Stimulated activated CD8-positive, alpha-beta memory T cell treated with anti-CD3 and anti-CD28 coated beads, Interleukin-7, amount 100 ng/mL, for 48 hours (primary cell): ENCODE results near the gene HASPIN.
A peak's percentile ranks its signal among the peaks of the same experiment; 100 is the strongest.

Experiments used
- DNase-seq, 2 donors: peaks; one replicate each; pipeline ENCODE4 v3.0.0-alpha.2; 2020; ENCODE audit warnings: low read depth in 1 of 2; ENCODE audit errors: extremely low read depth in 1 of 2

HASPIN gene

GRCh38 chr17:3723556-3724377 is at the start of gene HASPIN:
Gene HASPIN (plus strand): TSS chr17:3723903. CDS start chr17:3723936, 33 bp downstream.
- DNase-seq: peak; percentile 79 to 87

DNA sequence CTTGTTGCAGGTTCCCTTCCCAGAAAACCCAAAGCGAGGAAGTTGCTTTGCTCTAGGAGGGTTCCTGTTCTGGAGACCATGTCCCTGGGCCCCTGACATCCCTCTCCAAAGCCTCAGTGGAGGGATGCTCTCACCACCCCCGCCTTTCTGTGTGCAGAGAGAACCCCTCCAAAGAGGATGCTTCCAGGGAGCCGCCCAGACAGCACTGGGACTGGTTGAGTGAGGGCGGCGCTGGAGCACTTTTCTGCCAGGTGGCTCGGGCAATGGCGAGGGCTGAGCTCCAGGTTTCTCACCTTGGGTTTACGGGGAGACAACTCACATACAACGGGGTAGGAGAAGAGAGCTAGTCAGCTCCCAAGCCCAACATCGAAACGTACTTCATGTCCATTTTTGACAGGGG is 47.8 kb upstream of the HASPIN start:
- no peak for DNase-seq

DNA sequence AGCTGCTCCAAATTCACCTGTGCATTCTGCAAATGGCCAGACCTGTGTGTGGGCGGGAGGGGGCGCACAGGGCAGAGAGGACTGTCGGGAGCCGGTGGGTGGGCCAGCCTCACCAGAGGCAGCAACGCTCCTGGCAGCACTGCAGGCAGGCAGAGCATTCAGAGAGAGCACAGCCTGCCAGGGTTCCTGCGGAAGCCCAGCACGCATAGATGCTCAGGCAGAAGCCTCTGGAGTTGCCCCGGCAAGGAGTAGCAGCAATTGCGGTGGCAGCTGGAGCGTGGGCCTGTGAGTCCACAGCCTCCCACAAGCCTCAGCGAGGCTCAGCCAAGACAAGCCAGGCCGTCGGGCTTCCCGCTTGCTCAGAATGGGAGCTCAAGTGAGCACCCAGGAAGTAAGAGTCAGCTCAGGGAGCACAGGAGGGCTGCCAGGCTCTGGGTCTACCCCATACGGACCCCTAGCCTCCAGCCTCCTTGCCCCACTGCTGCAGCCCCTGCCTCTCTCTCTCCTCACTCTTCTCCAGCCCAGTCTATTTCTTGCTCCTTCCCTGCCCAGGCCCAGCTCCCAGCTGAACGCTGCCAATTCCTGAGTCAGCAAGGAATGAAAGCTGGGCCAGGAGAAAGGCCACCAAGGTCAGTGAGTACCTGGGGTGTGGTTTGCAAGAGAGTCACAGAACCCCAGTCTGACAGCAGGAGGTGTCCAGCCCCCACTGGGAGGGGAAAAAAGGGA is 45.4 kb upstream of the HASPIN start:
- DNase-seq: no peak

DNA sequence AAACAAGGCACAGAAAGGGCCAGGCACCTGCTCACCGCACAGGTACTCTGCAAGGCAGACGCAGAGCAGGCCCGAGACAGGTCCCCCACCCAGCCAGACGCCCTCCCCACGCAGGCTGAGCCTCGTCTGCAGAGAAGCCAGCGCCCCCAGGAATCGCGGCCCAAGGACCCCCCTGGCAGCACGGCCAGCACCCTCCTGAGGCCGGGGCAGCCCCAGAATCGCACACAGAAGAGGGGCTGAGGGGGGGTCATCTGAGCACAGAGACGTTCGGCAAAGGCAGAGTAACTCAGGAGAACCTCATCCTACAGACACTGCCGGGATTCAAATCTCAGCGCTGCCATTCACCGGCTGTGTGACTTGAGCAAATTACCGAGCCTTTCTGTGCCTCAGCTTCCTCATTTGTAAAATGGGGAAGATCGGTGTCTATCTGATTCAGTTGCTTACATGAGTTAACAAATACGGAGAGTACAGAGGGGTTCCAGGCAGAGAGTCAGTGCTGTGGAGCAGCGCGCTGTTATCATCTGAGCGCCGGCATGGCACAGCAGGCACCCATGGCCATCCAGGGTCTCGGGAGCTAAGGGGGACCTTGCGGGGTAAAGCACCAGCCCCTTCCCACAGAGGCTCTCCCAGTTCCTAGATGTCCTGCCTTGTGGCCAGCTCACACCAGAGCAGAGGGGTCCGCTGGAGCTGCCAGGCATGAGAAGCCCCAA is 44.7 kb upstream of the HASPIN start:
- DNase-seq: no peak

- no peak for DNase-seq
These were observed 44.1 kb upstream of the HASPIN start for GRCh38 chr17:3679531-3680126.

GRCh38 chr17:3681057-3681456 is 42.6 kb upstream of the HASPIN start:
- DNase-seq: no peak

DNA sequence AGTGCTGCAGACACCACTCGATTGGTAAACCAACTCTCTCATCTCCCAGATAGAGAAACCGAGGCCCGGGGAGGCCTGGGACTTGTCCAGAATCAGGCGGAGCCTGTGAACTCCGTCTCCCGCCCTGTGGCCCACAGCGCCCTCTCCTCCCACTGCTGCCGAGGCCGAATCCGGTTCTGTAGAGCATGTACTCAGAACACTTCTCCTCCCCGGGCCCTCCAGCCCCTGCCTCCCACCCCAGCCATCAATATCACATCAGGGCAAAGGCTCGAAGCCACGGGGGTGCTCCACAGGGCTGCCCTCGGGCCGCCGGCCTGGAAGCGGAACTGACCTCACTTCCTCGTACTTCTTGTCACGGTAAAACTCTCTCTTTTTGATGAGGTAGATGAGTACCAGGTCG is 42.1 kb upstream of the HASPIN start:
- no peak for DNase-seq

- DNase-seq: no peak
These were observed 41.7 kb upstream of the HASPIN start for GRCh38 chr17:3682033-3682432.

GRCh38 chr17:3683054-3683511 is 40.6 kb upstream of the HASPIN start:
- DNase-seq: no peak

GRCh38 chr17:3685174-3685573 is 38.5 kb upstream of the HASPIN start:
- DNase-seq: no peak

DNA sequence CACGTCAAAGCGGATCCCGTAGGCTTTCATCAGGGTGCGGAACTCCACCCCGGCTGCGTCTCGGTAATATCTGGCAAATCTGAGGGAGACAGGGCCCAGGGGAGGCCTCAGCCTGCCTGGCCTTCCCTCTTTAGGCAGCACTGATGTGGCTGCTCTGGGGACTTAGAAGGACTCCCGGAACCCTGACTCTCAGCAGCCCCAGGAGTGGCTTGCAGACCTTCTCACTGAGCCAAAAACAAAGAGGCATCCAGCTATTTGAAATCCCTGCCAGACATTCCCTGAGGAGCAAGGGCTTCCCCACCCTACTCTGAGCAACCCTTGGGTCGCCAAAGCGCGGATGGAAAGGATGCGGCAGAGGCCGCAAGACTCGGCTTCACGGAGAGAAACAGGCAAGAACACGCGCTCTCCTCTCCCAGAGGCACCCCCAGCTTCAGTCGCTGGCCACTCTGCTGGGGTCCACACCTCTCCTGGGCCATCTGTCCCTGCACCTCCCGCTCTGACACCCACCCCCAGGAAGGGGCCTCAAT is 35.6 kb upstream of the HASPIN start:
- no peak for DNase-seq

DNA sequence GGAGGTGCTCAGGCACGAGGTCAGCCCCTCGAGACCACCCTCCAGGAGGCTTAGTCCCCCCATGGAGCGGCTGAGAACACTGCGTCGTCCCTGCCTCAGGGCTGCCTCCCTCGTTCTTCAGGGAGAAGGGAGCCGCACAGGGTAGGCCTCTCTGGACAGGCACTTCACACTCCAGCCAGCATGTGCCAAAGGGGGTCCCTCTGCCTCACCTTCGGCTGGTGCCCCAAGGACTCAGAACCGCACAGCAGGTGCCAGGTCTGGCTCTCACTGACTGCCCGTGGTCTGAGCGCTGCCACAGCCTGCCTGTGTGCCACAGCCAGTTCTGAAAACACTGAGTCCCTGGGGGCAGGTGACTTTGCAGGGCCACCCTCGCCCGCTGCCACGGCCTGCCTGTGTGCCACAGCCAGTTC is 34.8 kb upstream of the HASPIN start:
- DNase-seq: no peak

DNA sequence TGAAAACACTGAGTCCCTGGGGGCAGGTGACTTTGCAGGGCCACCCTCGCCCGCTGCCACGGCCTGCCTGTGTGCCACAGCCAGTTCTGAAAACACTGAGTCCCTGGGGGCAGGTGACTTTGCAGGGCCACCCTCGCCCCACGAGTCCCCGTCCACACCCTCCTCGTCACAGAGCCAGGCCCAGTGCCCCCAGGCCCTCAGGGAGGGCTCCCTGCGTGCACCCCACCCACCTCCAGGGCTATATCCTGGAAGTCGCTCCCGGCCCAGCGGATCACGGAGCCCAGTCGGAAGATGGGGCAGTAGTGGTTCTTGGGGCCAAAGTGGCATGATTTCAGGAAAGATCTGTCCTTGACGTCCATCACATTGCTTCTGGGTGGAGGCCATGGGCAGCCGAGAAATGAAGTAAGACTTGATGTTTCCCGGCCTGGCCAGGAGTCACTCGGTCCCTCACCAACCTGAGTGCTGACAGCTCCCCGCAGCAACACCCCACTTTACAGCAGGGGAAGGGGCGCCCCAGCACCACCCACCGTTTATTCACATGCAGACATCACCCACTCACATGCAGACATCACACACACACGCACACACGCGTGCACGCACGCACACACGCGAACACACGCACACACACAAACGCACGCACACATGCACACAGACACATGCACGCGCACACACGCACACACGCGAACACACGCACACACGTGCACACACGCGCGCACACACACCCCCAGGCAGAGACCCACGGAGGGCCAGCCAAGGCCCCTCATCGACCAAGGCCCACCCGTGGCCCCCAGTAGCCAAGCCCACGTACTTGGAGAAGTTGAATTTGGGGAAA is 34.2 kb upstream of the HASPIN start:
- no peak for DNase-seq

DNA sequence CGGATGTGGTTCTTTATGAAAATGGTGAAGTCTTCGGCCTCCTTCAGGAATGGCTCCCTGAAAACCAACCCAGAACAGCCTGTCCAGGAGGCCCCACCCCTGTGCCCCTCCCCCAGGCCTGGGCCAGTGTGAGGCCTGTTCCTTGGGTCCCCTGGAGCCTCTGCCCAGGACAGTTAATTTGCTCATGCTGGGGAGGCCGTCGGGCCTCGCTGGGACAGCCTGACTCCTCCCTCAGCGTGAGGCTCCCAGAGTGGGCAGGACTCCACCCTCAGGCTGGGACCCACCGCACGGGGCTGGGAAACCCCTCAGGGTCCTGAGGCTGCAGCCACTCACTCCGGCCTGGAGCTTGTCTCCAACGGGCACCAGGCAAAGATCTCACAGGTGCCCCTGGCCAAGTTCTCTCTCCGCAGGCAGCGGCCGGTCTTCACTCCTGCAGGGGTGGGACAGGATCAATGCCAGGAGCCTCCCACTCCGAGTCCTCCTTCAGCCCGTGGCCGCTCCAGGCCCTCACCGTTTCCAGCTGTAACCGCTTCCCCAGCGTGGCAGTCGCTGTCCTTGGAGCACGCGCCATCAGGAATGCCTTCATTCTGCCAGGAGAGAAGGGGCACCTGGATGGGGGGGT is 33.5 kb upstream of the HASPIN start:
- no peak for DNase-seq

DNA sequence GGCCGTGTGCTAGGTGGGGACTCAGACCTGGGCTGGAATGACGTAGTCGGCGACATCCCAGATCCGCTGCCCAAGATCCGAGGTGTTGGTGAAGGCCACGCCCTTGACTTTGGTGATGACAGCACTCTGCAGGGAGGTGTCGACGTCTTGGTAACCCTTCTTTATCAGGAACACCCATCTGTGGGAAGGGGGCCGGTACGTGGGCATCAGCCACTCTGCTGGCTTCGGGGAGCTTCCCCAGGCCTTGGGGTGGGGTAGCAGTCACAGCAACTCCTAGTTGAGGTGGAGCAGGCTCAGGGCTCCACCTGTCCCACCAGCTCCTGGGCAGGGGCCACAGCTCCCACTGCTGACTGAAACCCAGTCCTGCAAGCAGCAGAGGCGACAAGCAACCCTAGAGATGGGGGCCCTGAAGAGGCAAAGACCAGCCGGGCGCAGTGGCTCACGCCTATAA is 32.1 kb upstream of the HASPIN start:
- DNase-seq: no peak

DNA sequence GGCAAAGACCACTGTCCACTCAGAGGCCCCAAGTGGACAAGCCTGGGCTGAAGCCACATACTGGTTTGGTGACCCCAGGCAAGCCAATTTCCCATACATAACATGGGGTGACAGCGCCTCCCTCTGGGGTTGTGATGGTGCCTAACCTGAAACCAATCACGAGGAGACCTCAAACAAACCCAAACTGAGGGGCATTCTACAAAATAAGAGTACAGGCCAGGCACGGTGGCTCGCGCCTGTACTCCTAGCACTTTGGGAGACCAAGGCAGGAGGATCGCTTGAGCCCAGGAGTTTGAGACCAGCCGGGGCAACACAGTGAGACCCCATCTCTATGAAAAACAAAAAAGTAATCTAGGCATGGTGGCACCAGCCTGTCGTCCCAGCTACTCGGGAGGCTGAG is 31.4 kb upstream of the HASPIN start:
- no peak for DNase-seq

- no peak for DNase-seq
These were observed 30.6 kb upstream of the HASPIN start for GRCh38 chr17:3693141-3693540.

DNA sequence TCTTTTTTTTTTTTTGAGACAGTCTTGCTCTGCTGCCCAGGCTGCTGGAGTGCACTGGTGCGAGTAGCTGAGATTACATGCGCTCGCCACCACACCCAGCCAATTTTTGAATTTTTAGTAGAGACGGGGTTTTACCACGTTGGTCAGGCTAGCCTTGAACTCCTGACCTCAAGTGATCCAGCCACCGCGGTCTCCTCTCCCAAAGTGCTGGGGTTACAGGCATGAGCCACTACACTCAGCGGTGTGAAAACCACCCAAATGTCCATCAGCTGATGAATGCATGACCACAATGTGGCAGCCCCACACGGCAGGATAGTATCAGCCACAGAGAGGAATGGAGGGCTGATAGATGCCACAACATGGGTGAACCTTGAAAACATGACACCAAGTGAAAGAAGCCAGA is 29.9 kb upstream of the HASPIN start:
- peak; percentile 62 to 69 for DNase-seq

- no peak for DNase-seq
These were observed 28.5 kb upstream of the HASPIN start for GRCh38 chr17:3695129-3695722.
